ENCODE results near the gene SEPHS2. TPM values are rescaled to one million over a fixed set of nuclear protein-coding genes. Genes with fewer than 3 reads are reported as not detected.
"Not testable (repeated sequence)": the region's sequence is repeated elsewhere in the genome, so short reads cannot be mapped to it uniquely, and the experiment has no call there.

Gene SEPHS2
- total RNA-seq, 1 experiment from 2014 or later, result 8.4 TPM

DNA sequence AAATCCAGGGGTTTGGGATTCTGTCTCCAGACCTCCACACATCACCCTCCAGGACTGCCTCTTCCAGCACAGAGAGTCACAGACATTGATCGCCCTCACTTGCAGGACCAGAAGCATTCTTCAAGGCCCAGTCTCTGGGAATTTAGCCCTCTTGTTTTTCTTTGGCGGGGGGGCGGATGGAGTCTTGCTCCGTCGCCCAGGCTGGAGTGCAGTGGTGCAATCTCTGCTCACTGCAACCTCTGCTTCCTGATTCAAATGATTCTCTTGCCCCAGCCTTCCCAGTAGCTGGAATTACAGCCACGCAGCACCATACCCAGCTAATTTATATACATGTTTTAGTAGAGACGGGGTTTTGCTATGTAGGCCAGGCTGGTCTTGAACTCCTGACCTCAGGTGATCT lies 18.4 kb upstream of the SEPHS2 start:
- ChIA-PET POLR2A (ENCODE audit: unreplicated experiment) (no interaction called here), CTCF (no interaction called here)
- Histone ChIP-seq H3K9me3 (ENCODE audit: low read length) (no peaks in the 10 kb centered on the region), H4K20me1 (ENCODE audit: low read length) (no peaks in the 10 kb centered on the region), H3F3A (ENCODE audit: low read length, unreplicated experiment) (no peaks in the 10 kb centered on the region), H3K27me3 (ENCODE audit: low read length) (no peaks in the 10 kb centered on the region), H3K4me2 (ENCODE audit: low read length) (no peak overlapping the region), H3K4me3 (ENCODE audit: low read length) (no peak overlapping the region), H2AFZ (ENCODE audit: low read length) (no peak overlapping the region), H3K9ac (ENCODE audit: low read length) (no peak overlapping the region), H3K36me3 (ENCODE audit: low read depth, low read length) (no peaks in the 10 kb centered on the region), H3K9me2 (replicated peaks; ENCODE audit: low read length) (no peaks in the 10 kb centered on the region), H3K4me1 (ENCODE audit: insufficient read depth, low read length) (no peaks in the 10 kb centered on the region), H3K27ac (ENCODE audit: low read length) (no peak overlapping the region), H3K79me2 (ENCODE audit: low read length) (no peaks in the 10 kb centered on the region)
- BruUV-seq (replicated peaks), result no TSS peak
- DNase-seq (no peak), ATAC-seq (no peak)
- intact Hi-C loops (cut with micrococcal nuclease), result no loop called here
- TF ChIP-seq EZH2phosphoT487 (IDR thresholded peaks at IDR 0.05; ENCODE audit: borderline replicate concordance, low read length) (no peak), EZH2 (IDR thresholded peaks at IDR 0.05; ENCODE audit: low read length, unreplicated experiment) (no peak)
- TF ChIP-seq, protein P1, sequence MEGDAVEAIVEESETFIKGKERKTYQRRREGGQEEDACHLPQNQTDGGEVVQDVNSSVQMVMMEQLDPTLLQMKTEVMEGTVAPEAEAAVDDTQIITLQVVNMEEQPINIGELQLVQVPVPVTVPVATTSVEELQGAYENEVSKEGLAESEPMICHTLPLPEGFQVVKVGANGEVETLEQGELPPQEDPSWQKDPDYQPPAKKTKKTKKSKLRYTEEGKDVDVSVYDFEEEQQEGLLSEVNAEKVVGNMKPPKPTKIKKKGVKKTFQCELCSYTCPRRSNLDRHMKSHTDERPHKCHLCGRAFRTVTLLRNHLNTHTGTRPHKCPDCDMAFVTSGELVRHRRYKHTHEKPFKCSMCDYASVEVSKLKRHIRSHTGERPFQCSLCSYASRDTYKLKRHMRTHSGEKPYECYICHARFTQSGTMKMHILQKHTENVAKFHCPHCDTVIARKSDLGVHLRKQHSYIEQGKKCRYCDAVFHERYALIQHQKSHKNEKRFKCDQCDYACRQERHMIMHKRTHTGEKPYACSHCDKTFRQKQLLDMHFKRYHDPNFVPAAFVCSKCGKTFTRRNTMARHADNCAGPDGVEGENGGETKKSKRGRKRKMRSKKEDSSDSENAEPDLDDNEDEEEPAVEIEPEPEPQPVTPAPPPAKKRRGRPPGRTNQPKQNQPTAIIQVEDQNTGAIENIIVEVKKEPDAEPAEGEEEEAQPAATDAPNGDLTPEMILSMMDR (conservative IDR thresholded peaks at IDR 0.05; ENCODE audit: low read depth, low read length), result no peak

DNA sequence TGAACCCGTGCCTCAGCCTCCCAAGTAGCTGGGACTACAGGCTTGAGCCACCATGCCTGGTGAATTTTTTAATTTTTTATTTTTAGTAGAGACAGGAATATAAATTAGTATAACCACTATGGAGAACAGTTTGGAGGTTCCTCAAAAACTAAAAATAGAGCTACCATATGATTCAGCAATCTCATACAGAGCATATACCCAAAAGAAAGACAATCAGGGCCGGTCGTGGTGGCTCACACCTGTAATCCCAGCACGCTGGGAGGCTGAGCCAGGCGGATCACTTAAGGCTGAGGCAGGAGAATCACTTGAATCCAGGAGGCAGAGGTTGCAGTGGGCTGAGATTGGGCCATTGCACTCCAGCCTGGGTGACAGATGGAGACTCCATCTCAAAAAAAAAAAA lies 15.8 kb upstream of the SEPHS2 start:
- H3K9me3 ChIP-seq (ENCODE audit: low read length); H3K27me3 ChIP-seq (ENCODE audit: low read length); BruUV-seq (replicated peaks); H3K36me3 ChIP-seq (ENCODE audit: low read depth, low read length); H3K4me3 ChIP-seq (ENCODE audit: low read length); H4K20me1 ChIP-seq (ENCODE audit: low read length); H3K79me2 ChIP-seq (ENCODE audit: low read length); H3K4me2 ChIP-seq (ENCODE audit: low read length); H3K9me2 ChIP-seq (replicated peaks; ENCODE audit: low read length); DNase-seq; ATAC-seq; H2AFZ ChIP-seq (ENCODE audit: low read length); H3K9ac ChIP-seq (ENCODE audit: low read length); H3F3A ChIP-seq (ENCODE audit: low read length, unreplicated experiment); POLR2A ChIA-PET (ENCODE audit: unreplicated experiment); H3K4me1 ChIP-seq (ENCODE audit: insufficient read depth, low read length); CTCF ChIA-PET; H3K27ac ChIP-seq (ENCODE audit: low read length); intact Hi-C loops (cut with micrococcal nuclease): not testable (repeated sequence)

DNA sequence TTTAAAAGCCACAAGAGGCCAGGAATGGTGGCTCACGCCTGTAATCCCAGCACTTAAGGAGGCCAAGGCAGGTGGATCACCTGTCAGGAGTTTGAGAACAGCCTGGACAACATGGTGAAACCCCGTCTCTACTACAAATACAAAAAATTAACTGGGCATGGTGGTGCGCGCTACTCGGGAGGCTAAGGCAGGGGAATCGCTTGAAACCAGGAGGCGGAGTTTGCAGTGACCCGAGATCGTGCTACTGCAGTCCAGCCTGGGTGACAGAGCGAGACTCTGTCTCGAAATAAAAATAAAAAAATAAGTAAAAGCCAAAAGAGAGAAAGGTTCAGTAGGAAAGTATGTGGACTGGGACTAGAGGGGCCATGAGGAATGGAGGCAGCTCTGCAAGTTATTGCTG lies 13.8 kb upstream of the SEPHS2 start:
- H3K9me3 ChIP-seq (ENCODE audit: low read length), result no peaks in the 10 kb centered on the region
- CTCF ChIA-PET, result no interaction called here
- no peak for TF ChIP-seq EZH2phosphoT487 (IDR thresholded peaks at IDR 0.05; ENCODE audit: borderline replicate concordance, low read length)
- TF ChIP-seq EZH2 (IDR thresholded peaks at IDR 0.05; ENCODE audit: low read length, unreplicated experiment), result no peak
- TF ChIP-seq, protein P1 (conservative IDR thresholded peaks at IDR 0.05; ENCODE audit: low read depth, low read length), result no peak
- DNase-seq (no peak), ATAC-seq (no peak)
- H2AFZ ChIP-seq (ENCODE audit: low read length), result no peak overlapping the region
- intact Hi-C loops (cut with micrococcal nuclease), result no loop called here
- H3K9me2 ChIP-seq (replicated peaks; ENCODE audit: low read length), result no peaks in the 10 kb centered on the region
- no peaks in the 10 kb centered on the region for H3F3A ChIP-seq (ENCODE audit: low read length, unreplicated experiment)
- no peaks in the 10 kb centered on the region for H3K36me3 ChIP-seq (ENCODE audit: low read depth, low read length)
- no peak overlapping the region for H3K9ac ChIP-seq (ENCODE audit: low read length)
- H3K4me1 ChIP-seq (ENCODE audit: insufficient read depth, low read length), result no peaks in the 10 kb centered on the region
- BruUV-seq (replicated peaks), result no TSS peak
- H4K20me1 ChIP-seq (ENCODE audit: low read length), result no peaks in the 10 kb centered on the region
- no peaks in the 10 kb centered on the region for H3K79me2 ChIP-seq (ENCODE audit: low read length)
- POLR2A ChIA-PET (ENCODE audit: unreplicated experiment), result no interaction called here
- no peak overlapping the region for H3K27ac ChIP-seq (ENCODE audit: low read length)
- H3K4me3 ChIP-seq (ENCODE audit: low read length), result no peak overlapping the region
- H3K27me3 ChIP-seq (ENCODE audit: low read length), result no peaks in the 10 kb centered on the region
- no peak overlapping the region for H3K4me2 ChIP-seq (ENCODE audit: low read length)
